Measurements from ENCODE around the gene FSD1L. TPM values are rescaled to one million over a fixed set of nuclear protein-coding genes. Genes with fewer than 3 reads are reported as not detected.

Gene FSD1L
- total and polyA plus RNA-seq, 2 of the 13 experiments (the other 11 are each of a cell fraction or from before 2014, with no cell fraction given): 4.1 to 5.1 TPM

DNA sequence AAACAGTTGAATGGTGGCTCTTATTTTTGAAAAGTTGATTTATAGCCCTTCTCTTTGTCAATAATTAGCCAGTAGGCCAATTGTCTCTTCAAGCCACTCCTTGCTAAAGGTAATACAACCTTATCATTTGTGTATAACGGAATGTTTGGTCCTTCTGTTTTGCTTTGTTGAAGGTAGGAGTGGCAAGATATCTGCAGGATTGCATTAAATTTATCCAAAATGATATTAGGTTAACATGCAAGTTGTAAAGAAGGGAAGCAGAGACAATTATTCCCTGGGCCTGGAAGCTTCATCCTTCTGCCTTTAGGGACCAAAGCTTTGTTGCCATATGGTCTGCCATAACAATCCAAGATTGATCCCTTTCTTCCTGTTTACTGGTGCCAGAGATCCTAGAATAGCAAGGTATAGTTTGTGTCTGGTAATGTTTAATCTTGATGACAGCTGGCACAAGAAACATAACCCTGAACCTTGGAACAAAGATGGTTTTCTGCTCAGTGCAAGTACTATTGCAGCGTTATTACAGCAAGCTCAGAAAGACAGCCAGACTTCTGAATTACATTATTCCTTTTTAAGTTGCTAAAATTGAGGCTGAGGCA is 15.5 kb upstream of the FSD1L start (continued):
- TF ChIP-seq ISX (CRISPR knock-in tag; conservative IDR thresholded peaks at IDR 0.05) (no peak), SMYD3 (CRISPR knock-in tag; IDR thresholded peaks at IDR 0.05) (no peak), ZFP41 (CRISPR knock-in tag; IDR thresholded peaks at IDR 0.05; ENCODE audit: borderline replicate concordance) (no peak), ZNF451 (CRISPR knock-in tag; IDR thresholded peaks at IDR 0.05) (no peak), KLF16 (CRISPR knock-in tag; IDR thresholded peaks at IDR 0.05) (peak in 1 of 2 experiments; percentile 32; a peak in 1 of 4 replicates), ZNF33B (CRISPR knock-in tag; IDR thresholded peaks at IDR 0.05) (no peak), ZNF350 (CRISPR knock-in tag; IDR thresholded peaks at IDR 0.05; ENCODE audit: borderline replicate concordance, low read depth) (no peak), THRA (CRISPR knock-in tag; IDR thresholded peaks at IDR 0.05; ENCODE audit: borderline replicate concordance) (no peak), FOSL1 (CRISPR knock-in tag; IDR thresholded peaks at IDR 0.05; ENCODE audit: borderline replicate concordance) (no peak), TBL1XR1 (IDR thresholded peaks at IDR 0.05; ENCODE audit: borderline replicate concordance, low read length, partially characterized antibody) (no peak), ZKSCAN8 (CRISPR knock-in tag; IDR thresholded peaks at IDR 0.05; ENCODE audit: borderline replicate concordance) (peak; percentile 57; the same call in 1 of the 2 replicates), CENPX (CRISPR knock-in tag; IDR thresholded peaks at IDR 0.05) (no peak), NFYB (CRISPR knock-in tag; IDR thresholded peaks at IDR 0.05) (no peak), ADNP (CRISPR knock-in tag; IDR thresholded peaks at IDR 0.05) (no peak), KLF11 (CRISPR knock-in tag; IDR thresholded peaks at IDR 0.05) (no peak), ZNF10 (CRISPR knock-in tag; IDR thresholded peaks at IDR 0.05; ENCODE audit: borderline replicate concordance, low read depth) (no peak), KDM1A (CRISPR knock-in tag; IDR thresholded peaks at IDR 0.05) (no peak), ATF1 (CRISPR knock-in tag; IDR thresholded peaks at IDR 0.05) (peak; percentile 33; the same call in 1 of the 2 replicates)
- TF ChIP-seq, protein P1, sequence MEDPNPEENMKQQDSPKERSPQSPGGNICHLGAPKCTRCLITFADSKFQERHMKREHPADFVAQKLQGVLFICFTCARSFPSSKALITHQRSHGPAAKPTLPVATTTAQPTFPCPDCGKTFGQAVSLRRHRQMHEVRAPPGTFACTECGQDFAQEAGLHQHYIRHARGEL (CRISPR knock-in tag; IDR thresholded peaks at IDR 0.05): no peak
- TF ChIP-seq, protein P2, sequence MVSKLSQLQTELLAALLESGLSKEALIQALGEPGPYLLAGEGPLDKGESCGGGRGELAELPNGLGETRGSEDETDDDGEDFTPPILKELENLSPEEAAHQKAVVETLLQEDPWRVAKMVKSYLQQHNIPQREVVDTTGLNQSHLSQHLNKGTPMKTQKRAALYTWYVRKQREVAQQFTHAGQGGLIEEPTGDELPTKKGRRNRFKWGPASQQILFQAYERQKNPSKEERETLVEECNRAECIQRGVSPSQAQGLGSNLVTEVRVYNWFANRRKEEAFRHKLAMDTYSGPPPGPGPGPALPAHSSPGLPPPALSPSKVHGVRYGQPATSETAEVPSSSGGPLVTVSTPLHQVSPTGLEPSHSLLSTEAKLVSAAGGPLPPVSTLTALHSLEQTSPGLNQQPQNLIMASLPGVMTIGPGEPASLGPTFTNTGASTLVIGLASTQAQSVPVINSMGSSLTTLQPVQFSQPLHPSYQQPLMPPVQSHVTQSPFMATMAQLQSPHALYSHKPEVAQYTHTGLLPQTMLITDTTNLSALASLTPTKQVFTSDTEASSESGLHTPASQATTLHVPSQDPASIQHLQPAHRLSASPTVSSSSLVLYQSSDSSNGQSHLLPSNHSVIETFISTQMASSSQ (IDR thresholded peaks at IDR 0.05; ENCODE audit: low read depth): peak; percentile 92
- TF ChIP-seq, protein P2 (CRISPR knock-in tag; IDR thresholded peaks at IDR 0.05; ENCODE audit: borderline replicate concordance): peak; percentile 82; the same call in 1 of the 2 replicates
- TF ChIP-seq, protein P3, sequence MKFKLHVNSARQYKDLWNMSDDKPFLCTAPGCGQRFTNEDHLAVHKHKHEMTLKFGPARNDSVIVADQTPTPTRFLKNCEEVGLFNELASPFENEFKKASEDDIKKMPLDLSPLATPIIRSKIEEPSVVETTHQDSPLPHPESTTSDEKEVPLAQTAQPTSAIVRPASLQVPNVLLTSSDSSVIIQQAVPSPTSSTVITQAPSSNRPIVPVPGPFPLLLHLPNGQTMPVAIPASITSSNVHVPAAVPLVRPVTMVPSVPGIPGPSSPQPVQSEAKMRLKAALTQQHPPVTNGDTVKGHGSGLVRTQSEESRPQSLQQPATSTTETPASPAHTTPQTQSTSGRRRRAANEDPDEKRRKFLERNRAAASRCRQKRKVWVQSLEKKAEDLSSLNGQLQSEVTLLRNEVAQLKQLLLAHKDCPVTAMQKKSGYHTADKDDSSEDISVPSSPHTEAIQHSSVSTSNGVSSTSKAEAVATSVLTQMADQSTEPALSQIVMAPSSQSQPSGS (CRISPR knock-in tag; IDR thresholded peaks at IDR 0.05): peak; percentile 40; the same call in 1 of the 2 replicates
- TF ChIP-seq, protein P4, sequence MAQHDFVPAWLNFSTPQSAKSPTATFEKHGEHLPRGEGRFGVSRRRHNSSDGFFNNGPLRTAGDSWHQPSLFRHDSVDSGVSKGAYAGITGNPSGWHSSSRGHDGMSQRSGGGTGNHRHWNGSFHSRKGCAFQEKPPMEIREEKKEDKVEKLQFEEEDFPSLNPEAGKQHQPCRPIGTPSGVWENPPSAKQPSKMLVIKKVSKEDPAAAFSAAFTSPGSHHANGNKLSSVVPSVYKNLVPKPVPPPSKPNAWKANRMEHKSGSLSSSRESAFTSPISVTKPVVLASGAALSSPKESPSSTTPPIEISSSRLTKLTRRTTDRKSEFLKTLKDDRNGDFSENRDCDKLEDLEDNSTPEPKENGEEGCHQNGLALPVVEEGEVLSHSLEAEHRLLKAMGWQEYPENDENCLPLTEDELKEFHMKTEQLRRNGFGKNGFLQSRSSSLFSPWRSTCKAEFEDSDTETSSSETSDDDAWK (CRISPR knock-in tag; IDR thresholded peaks at IDR 0.05): no peak

Data from HepG2 (cell line).